ENCODE data around the gene SIN3A. TPM values are rescaled to one million over a fixed set of nuclear protein-coding genes. Genes with fewer than 3 reads are reported as not detected.

Gene SIN3A
- total RNA-seq, 1 experiment from 2014 or later, result 24.9 TPM

- BruUV-seq (replicated peaks), result no TSS peak
- ATAC-seq (no peak), DNase-seq (no peak)
- Histone ChIP-seq H3K27ac (ENCODE audit: low read length) (no peak overlapping the region), H3K9me2 (replicated peaks; ENCODE audit: low read length) (no peaks in the 10 kb centered on the region), H3K27me3 (ENCODE audit: low read length) (no peaks in the 10 kb centered on the region), H3K79me2 (ENCODE audit: low read length) (peaks cover 6% of the 10 kb centered on the region), H3K9me3 (ENCODE audit: low read length) (no peaks in the 10 kb centered on the region), H3K4me2 (ENCODE audit: low read length) (no peak overlapping the region), H3K4me3 (ENCODE audit: low read length) (no peak overlapping the region), H3K4me1 (ENCODE audit: insufficient read depth, low read length) (peaks cover 16% of the 10 kb centered on the region), H4K20me1 (ENCODE audit: low read length) (no peaks in the 10 kb centered on the region), H2AFZ (ENCODE audit: low read length) (no peak overlapping the region), H3F3A (ENCODE audit: low read length, unreplicated experiment) (no peaks in the 10 kb centered on the region), H3K9ac (ENCODE audit: low read length) (no peak overlapping the region), H3K36me3 (ENCODE audit: low read depth, low read length) (no peaks in the 10 kb centered on the region; the same call in 1 of the 2 replicates)
- TF ChIP-seq, protein P1, sequence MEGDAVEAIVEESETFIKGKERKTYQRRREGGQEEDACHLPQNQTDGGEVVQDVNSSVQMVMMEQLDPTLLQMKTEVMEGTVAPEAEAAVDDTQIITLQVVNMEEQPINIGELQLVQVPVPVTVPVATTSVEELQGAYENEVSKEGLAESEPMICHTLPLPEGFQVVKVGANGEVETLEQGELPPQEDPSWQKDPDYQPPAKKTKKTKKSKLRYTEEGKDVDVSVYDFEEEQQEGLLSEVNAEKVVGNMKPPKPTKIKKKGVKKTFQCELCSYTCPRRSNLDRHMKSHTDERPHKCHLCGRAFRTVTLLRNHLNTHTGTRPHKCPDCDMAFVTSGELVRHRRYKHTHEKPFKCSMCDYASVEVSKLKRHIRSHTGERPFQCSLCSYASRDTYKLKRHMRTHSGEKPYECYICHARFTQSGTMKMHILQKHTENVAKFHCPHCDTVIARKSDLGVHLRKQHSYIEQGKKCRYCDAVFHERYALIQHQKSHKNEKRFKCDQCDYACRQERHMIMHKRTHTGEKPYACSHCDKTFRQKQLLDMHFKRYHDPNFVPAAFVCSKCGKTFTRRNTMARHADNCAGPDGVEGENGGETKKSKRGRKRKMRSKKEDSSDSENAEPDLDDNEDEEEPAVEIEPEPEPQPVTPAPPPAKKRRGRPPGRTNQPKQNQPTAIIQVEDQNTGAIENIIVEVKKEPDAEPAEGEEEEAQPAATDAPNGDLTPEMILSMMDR (conservative IDR thresholded peaks at IDR 0.05; ENCODE audit: low read depth, low read length), result no peak
- TF ChIP-seq EZH2 (IDR thresholded peaks at IDR 0.05; ENCODE audit: low read length, unreplicated experiment) (no peak), EZH2phosphoT487 (IDR thresholded peaks at IDR 0.05; ENCODE audit: borderline replicate concordance, low read length) (no peak)
- intact Hi-C loops (cut with micrococcal nuclease), result no loop called here
- ChIA-PET CTCF (no interaction called here), POLR2A (ENCODE audit: unreplicated experiment) (no interaction called here)
Measured at GRCh38 chr15:75339531-75340240, 111.8 kb downstream of the SIN3A start.

GRCh38 chr15:75338661-75339240 is 112.7 kb downstream of the SIN3A start:
- no peaks in the 10 kb centered on the region for H4K20me1 ChIP-seq (ENCODE audit: low read length)
- no peak overlapping the region for H3K27ac ChIP-seq (ENCODE audit: low read length)
- no peak overlapping the region for H2AFZ ChIP-seq (ENCODE audit: low read length)
- no peak overlapping the region for H3K4me3 ChIP-seq (ENCODE audit: low read length)
- H3K9me3 ChIP-seq (ENCODE audit: low read length), result no peaks in the 10 kb centered on the region
- TF ChIP-seq EZH2phosphoT487 (IDR thresholded peaks at IDR 0.05; ENCODE audit: borderline replicate concordance, low read length), result no peak
- TF ChIP-seq, protein P1 (conservative IDR thresholded peaks at IDR 0.05; ENCODE audit: low read depth, low read length), result no peak
- no peak for TF ChIP-seq EZH2 (IDR thresholded peaks at IDR 0.05; ENCODE audit: low read length, unreplicated experiment)
- intact Hi-C loops (cut with micrococcal nuclease), result no loop called here
- no peak overlapping the region for H3K9ac ChIP-seq (ENCODE audit: low read length)
- no peaks in the 10 kb centered on the region; the same call in 1 of the 2 replicates for H3K36me3 ChIP-seq (ENCODE audit: low read depth, low read length)
- no peak overlapping the region for H3K4me2 ChIP-seq (ENCODE audit: low read length)
- H3K9me2 ChIP-seq (replicated peaks; ENCODE audit: low read length), result no peaks in the 10 kb centered on the region
- no peaks in the 10 kb centered on the region for H3F3A ChIP-seq (ENCODE audit: low read length, unreplicated experiment)
- H3K4me1 ChIP-seq (ENCODE audit: insufficient read depth, low read length), result peaks cover 16% of the 10 kb centered on the region
- peaks cover 6% of the 10 kb centered on the region for H3K79me2 ChIP-seq (ENCODE audit: low read length)
- ChIA-PET POLR2A (ENCODE audit: unreplicated experiment) (no interaction called here), CTCF (no interaction called here)
- DNase-seq, result no peak
- BruUV-seq (replicated peaks), result no TSS peak
- no peak for ATAC-seq
- H3K27me3 ChIP-seq (ENCODE audit: low read length), result no peaks in the 10 kb centered on the region

Data from PC-3 (cell line).